Ureter (tissue), 1 donor: ENCODE data around the gene TNIK. TPM values are rescaled to one million over a fixed set of nuclear protein-coding genes. Genes with fewer than 3 reads are reported as not detected.

ENCODE experiments used
- DNase-seq: peaks from one replicate; pipeline ENCODE4 v3.0.0-alpha.2; 2020; ENCODE audit warnings: low spot score
- total RNA-seq: library from RNA; stranded (reverse); gene quantifications from one replicate; pipeline ENCODE4 v1.2.4, GENCODE V29; 2023
- donor health status: DM: yes; HTN: yes; CAD: no.

Gene TNIK
- total RNA-seq, 1 donor from 2014 or later, result 17.1 TPM

- no peak for DNase-seq
Measured at GRCh38 chr3:171340434-171340833, 119.8 kb downstream of the TNIK start.

DNA sequence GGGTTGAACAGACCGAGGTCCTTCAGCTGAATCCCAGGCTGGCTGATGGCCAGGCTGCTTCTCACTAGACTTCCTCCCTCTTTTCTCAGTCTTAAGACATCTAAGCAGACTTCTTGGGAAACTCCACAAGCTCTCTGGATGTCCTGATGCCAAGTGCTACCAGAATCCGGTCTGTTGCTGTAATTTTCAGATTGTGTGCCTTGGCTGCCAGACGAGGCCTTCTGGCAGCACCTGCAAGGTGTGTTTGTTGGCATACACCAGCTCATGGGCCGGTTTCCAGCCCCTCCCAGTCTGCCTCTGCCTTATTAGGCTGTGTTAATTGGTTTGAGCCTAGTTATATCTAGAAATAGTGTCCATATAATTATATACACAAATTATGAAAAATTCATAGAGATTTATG, 120.6 kb downstream of the TNIK start:
- DNase-seq, result no peak

DNA sequence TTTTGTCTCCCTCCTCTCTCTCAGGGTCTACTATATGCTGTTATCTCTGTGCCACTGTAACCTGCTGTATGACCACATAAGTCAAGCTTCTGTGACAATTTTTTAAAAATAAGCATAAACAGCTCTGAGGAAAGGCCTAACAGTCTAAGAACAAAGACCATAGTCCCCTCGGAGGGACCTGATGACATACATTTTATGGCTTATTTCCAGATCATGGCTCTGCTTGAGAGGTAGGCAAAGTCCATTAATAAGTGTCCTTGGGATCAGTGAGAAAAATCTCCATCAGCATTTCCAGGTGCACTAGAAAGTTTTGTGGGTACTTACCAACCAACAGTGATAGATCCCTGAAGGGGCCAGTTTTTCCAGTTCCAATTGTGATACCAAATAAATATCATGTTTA, 123.8 kb downstream of the TNIK start:
- no peak for DNase-seq

DNA sequence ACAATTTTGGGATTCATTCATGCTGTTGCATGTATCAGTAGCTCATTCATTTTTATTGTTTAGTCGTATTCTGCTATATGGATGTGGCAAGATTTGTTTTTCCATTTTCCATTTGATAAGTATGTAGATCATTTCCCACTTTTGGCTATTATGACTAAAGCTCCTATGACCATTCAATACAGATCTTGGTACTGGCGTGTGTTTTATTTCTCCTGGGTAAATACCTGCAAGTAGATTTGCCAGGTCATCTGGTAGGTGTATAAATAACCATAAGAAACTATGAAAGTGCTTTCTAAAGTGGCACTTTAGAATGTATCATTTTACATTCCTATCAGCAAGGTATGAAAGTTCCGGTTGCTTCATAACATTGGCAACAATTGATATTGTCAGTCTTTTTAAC, 124.6 kb downstream of the TNIK start:
- no peak for DNase-seq

DNA sequence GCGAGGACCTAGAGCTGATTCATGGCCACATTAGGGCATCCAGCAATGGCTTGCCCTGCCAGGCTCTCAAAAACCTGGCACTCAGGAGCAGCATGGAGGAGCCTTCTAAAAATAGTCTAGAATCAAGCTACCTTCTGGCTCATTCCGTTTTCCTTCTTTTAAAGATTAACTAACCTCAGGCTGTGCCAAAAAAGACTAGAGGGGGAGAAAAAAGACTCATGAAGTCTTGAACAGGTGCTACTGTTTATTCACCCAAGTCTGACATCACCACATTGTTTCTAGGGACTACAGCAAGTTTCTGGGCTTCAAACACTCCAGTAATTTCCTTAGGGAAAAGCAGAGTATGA, 125.8 kb downstream of the TNIK start:
- no peak for DNase-seq

DNA sequence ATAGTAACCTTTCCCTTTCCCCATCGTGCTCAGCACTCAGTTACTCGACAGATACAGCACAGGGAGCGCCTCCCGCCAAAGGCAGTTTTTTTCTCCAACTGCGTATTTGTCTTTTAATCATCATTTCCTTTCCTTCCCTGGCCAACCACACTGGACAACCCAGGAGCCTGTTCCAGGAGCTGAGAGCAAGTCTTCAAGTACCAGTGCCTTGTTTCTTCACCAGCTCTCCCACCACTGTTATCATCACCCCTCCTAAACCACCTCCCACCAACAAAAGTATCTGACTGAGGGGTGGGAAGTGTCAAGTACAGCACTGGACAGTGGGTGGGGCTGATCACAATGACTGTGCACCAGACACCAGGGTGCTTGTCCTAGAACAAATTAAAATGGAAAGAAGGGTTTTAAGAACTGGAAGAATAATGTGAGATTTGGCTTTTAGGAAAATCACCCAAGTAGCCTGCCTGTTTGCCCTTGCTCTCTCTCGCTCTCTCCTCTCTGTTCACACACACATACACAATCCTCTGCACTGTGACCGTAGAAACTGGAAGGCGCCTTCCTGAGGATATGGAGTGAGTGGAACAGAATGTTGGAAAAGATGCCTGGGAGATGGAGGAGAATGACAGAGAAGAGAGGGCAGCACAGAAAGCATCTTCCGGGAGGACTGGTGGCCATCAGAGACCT, 126.3 kb downstream of the TNIK start:
- no peak for DNase-seq

DNA sequence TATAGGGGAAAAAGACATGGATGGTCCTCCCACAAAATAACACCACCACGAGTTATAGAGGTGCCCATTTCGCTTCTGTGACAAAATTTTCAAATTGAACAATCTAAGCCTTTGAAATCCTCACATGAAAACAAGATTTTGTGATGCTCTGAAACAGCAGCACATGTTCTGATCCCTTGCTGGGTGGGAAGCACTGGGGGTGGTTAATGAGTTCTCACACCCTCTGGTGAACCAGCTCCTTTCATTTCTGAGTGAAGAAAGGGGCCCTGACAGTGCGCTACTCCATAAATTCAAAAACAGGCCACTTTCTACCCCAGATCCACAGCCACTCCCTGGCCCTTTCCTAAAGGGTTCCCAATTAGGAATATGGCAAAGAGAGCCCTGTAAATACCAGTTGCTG, 129.3 kb downstream of the TNIK start:
- DNase-seq, result no peak

DNA sequence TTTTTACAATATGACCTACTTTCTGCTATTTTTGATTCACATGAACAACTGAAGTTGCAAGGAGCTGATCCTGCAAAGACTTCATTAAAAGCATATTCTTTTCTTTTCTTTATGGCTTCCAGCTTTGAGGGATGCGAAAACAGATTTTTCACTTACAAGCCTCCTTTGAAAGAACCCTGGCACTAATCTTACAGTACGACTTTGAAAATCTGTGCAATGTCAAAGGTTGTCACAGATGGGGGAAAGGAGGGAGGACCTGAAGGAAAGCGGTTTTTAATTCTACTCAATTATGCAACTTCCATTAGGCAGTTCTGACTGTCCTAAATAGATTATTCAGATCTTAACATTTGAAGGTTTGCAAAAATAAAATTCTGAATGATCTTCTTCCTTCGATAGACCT, 130.5 kb downstream of the TNIK start:
- DNase-seq, result no peak

DNA sequence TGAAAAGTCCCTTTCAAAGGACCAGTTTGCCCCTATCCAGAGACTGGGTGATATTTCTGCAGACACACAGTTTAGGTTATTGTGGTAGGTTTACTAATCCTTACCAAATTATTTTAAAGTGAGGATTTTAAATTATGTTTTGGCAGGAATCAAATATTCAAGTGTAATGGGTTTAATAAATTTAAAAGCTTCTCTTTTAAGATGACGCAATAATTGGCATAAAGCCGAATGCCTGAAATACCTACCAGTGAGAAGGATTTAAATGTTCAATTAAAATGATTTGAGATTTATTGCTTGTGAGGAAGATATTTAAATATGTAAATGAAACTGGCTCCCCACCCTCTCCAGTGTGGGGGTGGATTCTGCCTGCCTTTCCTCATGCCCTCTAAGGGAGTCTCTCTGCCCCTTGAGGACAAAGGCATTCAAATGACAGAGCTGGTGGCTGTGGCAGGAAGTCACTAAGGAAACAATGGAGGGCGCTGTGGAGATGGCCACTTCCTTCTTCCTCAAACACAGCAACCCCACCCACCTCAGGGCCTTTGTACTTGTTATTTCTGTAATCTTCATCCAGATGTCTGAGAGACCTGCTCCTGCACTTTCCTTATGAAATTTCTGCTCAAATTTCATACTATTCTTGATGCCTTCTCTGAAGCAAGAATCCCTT, 131.7 kb downstream of the TNIK start:
- DNase-seq, result no peak

DNA sequence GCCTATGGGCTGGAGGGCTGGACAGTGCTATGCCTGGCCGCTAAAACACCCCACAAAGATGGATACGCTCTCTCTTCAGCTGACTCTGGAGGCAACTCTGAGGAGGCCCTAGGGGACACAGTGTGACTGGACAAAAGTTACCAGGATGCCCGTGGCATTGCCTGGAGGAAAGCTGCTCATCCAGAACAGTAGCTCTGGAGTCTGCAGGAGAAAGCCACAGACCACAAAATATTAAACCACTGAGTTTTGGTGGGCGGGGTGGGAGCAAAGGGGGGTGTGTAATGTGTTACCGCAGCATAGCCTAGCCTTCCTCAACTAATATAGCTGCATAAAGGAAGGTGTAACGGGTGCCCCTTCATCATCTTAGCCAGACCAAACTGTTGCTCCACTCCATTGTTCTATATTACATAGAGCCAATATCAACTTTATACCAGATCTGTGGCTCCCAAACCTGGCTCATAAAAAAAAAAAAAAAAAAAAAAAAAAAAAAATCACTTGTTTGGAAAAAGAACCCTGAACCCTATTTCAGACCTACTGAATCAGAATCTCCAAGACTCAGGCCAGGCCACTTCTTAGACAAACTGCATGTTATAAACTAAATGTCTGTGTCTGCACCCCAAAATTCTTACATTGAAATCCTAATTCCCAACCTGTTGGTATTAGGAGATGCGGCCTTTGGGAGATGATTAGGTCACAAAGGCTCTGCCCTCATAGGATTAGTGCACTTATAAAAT, 132.6 kb downstream of the TNIK start:
- no peak for DNase-seq

- DNase-seq, result no peak
Measured at GRCh38 chr3:171326717-171327440, 133.3 kb downstream of the TNIK start.

DNA sequence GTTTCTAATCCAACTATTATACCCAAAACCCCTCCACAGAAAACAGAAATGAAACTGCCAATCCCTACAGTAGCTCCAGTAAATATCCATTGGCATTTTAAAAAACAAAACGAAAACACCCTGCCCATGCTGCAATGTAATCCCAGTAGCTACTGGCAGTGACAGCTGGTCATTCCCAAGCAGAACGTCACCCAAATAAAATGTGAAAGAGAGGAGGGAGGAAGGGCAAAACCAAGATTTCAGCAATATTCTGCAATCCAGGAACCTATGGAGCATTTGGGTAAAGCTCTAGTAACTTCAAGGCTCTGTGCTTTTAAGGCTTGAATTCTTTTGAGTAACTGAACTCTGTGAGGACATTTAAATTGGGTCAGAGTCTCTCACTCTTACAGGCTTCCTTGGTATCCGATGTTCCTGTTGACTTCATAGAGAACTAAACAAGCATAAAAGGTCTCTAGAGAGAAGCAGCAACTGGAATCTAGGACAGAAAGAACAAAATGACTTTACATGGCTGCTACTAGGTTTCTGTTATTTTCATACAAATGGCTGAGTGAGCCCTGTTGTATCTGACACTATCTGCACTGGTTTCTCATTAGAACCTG, 136.2 kb downstream of the TNIK start:
- no peak for DNase-seq

GRCh38 chr3:171321559-171322360, 138.4 kb downstream of the TNIK start:
- no peak for DNase-seq

DNA sequence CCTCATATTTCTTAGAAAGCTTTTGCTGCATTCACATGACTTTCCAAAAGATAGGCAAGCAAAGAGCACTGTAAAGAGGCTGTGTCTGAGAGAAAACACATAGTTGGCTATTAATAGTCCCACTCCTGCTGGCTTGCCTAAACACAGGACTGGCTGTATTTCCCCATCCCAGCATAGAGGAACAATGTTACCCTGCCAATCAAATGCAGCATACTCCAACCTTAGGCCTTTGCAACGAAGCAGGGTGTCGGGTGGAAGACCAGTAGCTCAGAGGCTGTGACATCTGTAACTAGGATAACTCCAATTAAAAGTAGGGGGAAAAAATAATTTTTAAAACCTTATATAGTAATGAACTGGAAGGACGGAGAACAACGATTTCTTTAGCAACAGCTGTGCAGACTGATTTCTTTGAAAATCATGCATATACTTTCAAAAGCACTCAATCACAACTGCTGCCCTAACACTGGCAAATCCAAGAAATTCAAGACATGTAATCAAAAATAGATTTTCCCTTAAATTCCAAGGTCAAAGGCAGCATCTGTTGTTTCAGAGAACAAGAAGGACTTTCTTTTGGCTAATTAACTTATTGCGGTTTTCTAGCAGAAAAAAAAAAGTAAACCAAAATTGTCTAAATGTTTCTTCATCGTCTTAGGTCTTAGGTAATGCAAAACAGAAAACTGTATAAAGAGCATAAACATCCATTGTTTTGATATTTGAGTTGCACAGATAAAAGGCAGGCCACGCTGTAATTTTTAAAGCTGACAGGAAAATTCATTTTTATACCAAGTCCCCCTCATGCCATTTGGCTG, 139.3 kb downstream of the TNIK start:
- DNase-seq, result no peak

GRCh38 chr3:171317171-171317570, 143.0 kb downstream of the TNIK start:
- no peak for DNase-seq

GRCh38 chr3:171315919-171316318, 144.3 kb downstream of the TNIK start:
- no peak for DNase-seq

DNA sequence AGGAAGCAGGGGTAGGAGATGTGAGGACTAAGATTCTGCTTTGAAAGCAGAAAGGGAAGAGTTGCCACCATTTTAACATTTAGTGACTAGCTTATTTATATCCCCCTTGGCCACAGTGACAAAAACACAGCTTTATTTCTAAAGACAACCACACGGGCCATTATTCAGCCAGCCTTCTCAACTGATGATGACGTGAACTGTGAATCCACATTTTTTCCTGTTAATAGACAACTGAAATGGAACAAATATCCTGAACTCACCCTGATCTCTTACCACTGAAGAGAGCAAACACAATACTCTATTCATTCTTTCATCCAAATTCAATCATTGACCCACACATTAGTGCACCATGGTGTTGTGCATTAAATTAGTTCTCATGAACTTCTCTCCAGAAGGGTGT, 145.1 kb downstream of the TNIK start:
- no peak for DNase-seq

- no peak for DNase-seq
Measured at GRCh38 chr3:171314341-171314740, 145.9 kb downstream of the TNIK start.

DNA sequence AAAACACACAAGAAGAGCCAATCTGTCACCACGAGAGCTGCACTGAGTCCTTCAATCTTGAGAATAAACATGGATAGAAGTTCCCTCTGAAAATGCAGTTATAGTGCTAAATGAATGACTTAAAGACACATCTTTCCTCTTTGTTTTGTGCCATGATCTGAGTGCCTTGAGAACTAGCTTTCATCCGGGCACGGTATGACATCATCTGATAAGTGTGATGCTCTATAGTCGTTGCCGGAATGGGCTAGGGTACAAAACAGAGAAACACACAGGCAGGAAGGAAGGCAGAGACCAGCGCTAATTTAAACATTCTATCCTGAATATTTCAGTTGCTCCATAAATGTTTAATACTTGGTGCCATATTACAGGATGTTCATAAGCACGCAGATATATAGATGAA, 146.5 kb downstream of the TNIK start:
- DNase-seq, result no peak

DNA sequence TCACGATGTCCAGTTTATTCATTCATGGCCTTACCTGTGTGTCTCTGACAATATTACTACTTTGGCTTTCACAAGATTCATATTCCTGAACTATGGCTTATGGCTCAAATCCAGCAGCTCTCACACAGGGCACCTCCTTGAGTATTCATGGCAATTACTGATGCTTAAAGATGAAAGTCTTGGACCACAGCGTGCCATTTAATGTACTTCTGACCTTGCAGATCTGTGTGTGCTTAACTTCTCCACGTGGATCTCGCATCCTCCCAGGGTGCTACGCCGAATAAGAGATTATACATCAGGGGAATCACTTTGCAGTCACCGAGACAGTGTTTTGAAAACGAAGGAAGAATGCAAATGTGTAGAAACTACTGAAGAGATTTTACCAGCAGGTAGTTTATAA, 147.5 kb downstream of the TNIK start:
- no peak for DNase-seq
